Activated naive CD8-positive, alpha-beta T cell treated with anti-CD3 and anti-CD28 coated beads for 36 hours (primary cell): ENCODE results near the gene RBM8A. TPM values are rescaled to one million over a fixed set of nuclear protein-coding genes. Genes with fewer than 3 reads are reported as not detected.
A peak's percentile ranks its signal among the peaks of the same experiment; 100 is the strongest.

Experiments
- DNase-seq: peaks from one replicate; pipeline ENCODE4 v3.0.0; 2021
- H3K27ac Mint-ChIP-seq: one replicate; pipeline ENCODE4 v1.8.0; 2022; ENCODE audit warnings: mild to moderate bottlenecking, moderate library complexity, mixed read lengths
- H3K27me3 Mint-ChIP-seq: one replicate; pipeline ENCODE4 v1.8.0; 2022; ENCODE audit warnings: mild to moderate bottlenecking, mixed read lengths
- H3K36me3 Mint-ChIP-seq: one replicate; pipeline ENCODE4 v1.8.0; 2021; ENCODE audit warnings: mild to moderate bottlenecking, mixed read lengths
- H3K4me1 Mint-ChIP-seq: one replicate; pipeline ENCODE4 v1.8.0; 2021; ENCODE audit warnings: mixed read lengths
- H3K4me3 Mint-ChIP-seq: one replicate; pipeline ENCODE4 v1.8.0; 2022; ENCODE audit warnings: mild to moderate bottlenecking, moderate library complexity, mixed read lengths
- H3K9me3 Mint-ChIP-seq: one replicate; pipeline ENCODE4 v1.8.0; 2022; ENCODE audit warnings: mixed read lengths
- total RNA-seq, 2 experiments: library from RNA; stranded (reverse); gene quantifications; one replicate each; pipeline ENCODE4 v1.2.3, GENCODE V29; 2021

RBM8A gene
- total RNA-seq, 2 experiments from 2014 or later, result 345 to 349 TPM

DNA sequence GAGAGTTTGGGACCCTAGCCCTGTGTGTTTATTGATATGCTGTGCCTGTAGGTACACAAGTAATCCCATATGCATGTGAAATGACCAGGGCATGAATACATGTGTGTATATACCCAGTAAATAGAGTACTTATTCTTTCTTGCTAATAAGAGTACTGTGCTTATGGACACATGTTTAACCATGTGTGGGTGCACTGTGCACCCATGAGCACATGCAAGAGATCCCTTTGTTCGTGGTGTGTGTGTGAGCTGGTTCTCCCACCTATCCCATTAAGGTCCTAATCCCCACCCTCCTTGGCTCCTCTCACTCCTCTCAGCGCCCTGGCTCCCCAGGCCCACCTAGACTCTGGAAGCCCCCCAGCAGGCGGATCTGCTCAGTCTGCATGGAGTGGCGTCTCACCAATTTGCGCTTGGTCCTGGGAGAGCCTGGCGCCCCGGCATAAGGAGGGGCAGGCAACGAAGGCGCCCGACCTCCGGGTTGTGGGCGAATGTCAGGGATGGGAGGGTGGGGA lies 32.7 kb upstream of the RBM8A start:
- peaks cover 16% of the 10 kb centered on the region for H3K36me3 Mint-ChIP-seq
- peak overlapping the region; percentile 89 for H3K4me3 Mint-ChIP-seq
- H3K4me1 Mint-ChIP-seq, result peaks cover 56% of the 10 kb centered on the region
- H3K27me3 Mint-ChIP-seq, result no peaks in the 10 kb centered on the region
- no peaks in the 10 kb centered on the region for H3K9me3 Mint-ChIP-seq
- no peak for DNase-seq
- peak overlapping the region; percentile 68 for H3K27ac Mint-ChIP-seq

DNA sequence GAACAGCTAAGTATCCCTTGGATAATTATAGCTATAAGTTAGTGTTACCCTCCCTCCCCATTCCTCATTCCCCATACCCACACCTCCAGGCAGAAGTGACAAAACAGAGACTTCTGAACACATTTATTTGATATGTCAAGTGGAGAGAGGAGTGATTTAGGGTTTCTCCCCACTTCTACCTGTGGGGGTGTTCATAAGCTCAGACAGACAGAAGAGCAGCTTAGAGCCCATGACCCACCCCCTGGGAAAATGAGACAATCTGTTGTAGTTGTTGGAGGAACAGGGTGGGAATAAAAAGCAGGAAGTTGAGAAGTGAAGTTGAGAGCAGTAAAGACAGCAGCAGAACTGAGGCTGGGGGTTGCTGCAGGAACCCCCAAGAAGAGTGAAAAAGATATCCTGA lies 32.0 kb upstream of the RBM8A start:
- peak overlapping the region; percentile 47 for H3K27ac Mint-ChIP-seq

DNA sequence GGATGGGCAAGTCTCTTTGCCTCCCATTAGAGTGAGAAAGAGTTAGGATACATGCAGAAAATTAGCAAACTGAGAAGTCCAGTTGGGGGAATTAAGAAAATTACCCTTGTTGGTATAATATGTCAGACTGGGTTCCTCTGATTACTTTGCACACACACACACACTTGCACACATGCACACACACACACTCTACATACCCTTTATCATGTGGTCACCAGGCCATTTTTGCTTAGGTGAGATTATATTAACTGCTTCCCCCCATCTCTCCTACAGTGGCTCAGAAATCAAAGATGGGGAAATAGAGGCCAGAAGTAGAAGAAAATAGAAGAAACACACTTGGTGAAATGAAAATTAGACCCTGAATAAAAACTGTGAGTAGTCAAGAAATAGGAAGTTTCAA lies 31.4 kb upstream of the RBM8A start:
- H3K36me3 Mint-ChIP-seq, result peaks cover 21% of the 10 kb centered on the region
- peak overlapping the region; percentile 36 for H3K27ac Mint-ChIP-seq
- H3K27me3 Mint-ChIP-seq, result no peaks in the 10 kb centered on the region
- H3K4me3 Mint-ChIP-seq, result no peak overlapping the region
- H3K4me1 Mint-ChIP-seq, result peaks cover 63% of the 10 kb centered on the region
- DNase-seq, result no peak
- no peaks in the 10 kb centered on the region for H3K9me3 Mint-ChIP-seq

More for the DNA sequence above, 32.0 kb upstream of the RBM8A start:
- Mint-ChIP-seq H3K4me3 (peak overlapping the region; percentile 14), H3K4me1 (peaks cover 60% of the 10 kb centered on the region), H3K9me3 (no peaks in the 10 kb centered on the region), H3K27me3 (no peaks in the 10 kb centered on the region), H3K36me3 (peaks cover 18% of the 10 kb centered on the region)
- DNase-seq, result no peak

DNA sequence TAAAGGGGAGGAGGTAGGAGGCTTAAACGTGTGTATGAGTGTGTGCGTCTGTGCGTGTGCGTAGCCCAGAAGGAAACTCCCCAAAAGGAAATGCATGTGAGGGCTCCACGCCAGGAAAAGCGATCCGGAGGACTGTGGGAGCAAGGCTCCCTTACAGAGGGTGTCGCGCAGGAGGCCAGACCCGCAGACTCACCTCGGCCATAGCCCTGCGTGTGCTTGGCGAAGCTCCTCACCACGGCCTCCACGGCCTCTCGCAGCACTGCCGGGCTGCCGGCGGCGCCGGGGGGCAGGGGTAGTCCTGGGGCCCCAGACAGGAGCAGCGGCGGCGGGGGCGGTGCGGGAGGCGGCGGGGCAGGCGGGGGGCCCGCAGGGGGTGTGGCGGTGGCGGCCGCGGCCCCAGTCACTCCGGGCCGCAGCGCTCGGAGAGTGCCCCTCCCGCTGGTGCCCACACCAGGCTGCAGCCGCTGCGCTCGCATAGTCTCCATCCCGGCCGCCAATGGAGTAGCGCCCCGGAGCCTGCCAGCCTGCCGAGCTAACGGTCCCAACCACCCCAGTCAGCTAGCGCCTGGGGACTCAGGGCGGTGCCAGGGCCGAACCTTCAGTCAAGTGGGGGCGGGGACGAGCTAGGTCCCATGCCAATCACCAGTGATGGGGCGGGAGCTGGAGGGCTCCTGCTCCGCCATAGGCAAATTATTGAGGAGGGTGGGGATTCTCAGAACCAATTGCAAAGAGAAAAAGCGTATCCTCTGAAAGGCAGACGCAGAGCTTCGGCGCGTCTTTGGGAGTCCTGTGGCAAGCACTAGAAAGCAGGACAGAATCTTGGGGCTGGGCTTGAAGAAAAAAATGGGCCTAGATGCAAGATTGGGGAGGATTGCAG lies 30.4 kb upstream of the RBM8A start, which contains the start of gene LIX1L:
Gene LIX1L (minus strand): TSS at position 575 of the 877 bp plus-strand sequence. CDS start 90 bp downstream, at position 485.
- Mint-ChIP-seq H3K4me1 (peaks cover 56% of the 10 kb centered on the region), H3K27me3 (no peaks in the 10 kb centered on the region), H3K9me3 (no peaks in the 10 kb centered on the region), H3K4me3 (peak within 1 kb of the TSS; percentile 97), H3K27ac (peak within 1 kb of the TSS; percentile 92), H3K36me3 (peaks cover 22% of the 10 kb centered on the region)
- DNase-seq, result peak; percentile 96

DNA sequence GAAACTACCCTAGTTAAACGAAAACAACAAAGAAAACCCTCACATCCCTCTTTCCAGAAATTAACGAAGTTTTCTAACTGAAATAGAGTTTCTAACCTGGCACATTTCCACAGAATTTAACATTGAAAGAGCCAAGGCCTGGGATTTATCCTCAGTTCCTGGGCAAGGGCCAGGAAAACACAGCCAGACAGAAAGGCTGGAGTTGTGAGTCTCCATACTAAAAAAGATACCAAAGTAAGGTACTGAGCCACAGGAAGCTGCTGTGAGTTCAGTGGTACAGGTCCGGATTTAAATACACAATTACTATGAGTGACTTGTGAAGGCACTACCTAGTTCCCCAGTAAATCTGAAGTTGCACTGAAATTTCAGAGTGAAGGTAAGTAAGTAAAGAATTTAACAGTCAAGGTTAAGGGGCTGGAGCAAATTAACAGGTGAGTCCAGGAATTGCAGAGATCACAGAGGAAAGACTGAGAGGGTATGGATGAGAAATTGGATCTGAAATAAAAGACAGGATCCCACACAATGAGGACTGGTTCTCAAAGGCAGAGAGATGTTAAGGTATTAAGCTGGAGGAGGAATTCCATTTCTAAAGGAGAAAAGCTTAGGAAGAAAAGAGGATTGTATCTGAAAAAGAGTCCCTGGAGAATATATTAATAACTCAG lies 29.6 kb upstream of the RBM8A start:
- Mint-ChIP-seq H3K9me3 (no peaks in the 10 kb centered on the region), H3K27me3 (no peaks in the 10 kb centered on the region), H3K27ac (peak overlapping the region; percentile 92), H3K36me3 (peaks cover 22% of the 10 kb centered on the region), H3K4me3 (peak overlapping the region; percentile 97), H3K4me1 (peaks cover 55% of the 10 kb centered on the region)
- no peak for DNase-seq

DNA sequence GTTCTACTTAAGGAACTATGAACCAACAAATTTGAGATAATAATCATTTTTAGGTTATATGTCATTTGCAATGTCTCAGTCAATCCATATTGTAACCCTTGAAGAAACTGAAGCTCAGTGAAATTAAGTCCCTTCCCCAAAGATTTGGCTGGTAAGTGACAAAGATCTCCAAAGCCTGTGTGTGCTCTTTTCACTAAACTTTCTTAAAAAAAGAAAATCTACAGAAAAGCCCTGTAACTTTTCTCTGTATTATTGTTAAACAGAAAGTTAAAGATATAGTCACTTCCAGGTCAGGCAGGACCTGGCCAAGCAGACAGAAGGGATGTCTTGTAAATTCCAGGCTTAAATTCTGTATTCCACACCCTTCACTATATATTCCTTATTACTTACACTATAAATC lies 29.1 kb upstream of the RBM8A start:
- peak overlapping the region; percentile 97 for H3K4me3 Mint-ChIP-seq
- H3K27me3 Mint-ChIP-seq, result no peaks in the 10 kb centered on the region
- peaks cover 19% of the 10 kb centered on the region for H3K36me3 Mint-ChIP-seq
- peak overlapping the region; percentile 92 for H3K27ac Mint-ChIP-seq
- DNase-seq, result no peak
- no peaks in the 10 kb centered on the region for H3K9me3 Mint-ChIP-seq
- H3K4me1 Mint-ChIP-seq, result peaks cover 57% of the 10 kb centered on the region

DNA sequence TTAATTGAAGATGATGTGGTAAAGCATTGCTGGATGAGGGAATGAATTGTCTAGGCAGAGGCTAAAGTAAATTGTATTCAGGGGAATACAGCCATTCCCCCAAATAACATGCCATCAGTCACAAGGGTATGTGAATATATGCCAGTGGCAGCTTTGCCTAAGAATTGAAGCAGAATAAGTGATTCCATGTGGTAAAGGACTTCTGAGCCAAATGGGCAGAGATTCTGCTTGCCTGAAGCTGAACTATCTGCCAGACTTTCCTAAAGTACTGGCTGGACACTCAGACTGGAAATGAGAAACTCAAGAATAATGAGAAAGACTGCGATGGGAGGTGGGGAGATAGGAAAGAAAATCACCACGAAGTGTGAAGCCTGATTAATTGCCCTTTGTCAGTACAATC lies 28.2 kb upstream of the RBM8A start:
- peaks cover 13% of the 10 kb centered on the region for H3K36me3 Mint-ChIP-seq
- no peaks in the 10 kb centered on the region for H3K27me3 Mint-ChIP-seq
- peaks cover 63% of the 10 kb centered on the region for H3K4me1 Mint-ChIP-seq
- H3K9me3 Mint-ChIP-seq, result no peaks in the 10 kb centered on the region
- DNase-seq, result no peak
- H3K4me3 Mint-ChIP-seq, result peak overlapping the region; percentile 4
- no peak overlapping the region for H3K27ac Mint-ChIP-seq

DNA sequence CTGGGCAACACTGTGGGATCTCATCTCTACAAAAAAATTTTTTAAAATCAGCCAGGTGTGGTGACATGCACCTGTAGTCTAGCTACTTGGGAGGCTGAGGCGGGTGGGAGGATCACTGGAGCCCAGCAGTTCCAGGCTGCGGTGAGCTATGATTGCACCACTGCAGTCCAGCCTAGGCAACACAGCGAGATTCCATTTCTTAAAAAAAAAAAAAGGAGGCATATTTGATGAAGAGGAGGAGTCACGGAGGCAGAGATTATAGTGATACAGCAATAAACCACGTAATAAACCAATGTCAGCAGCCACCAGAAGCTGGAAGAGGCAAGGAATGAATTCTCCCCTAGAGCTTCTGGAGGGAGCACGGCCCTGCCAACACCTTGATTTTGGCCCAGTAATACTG lies 26.6 kb upstream of the RBM8A start:
- no peak overlapping the region for H3K4me3 Mint-ChIP-seq
- H3K9me3 Mint-ChIP-seq, result no peaks in the 10 kb centered on the region
- no peak overlapping the region for H3K27ac Mint-ChIP-seq
- no peaks in the 10 kb centered on the region for H3K27me3 Mint-ChIP-seq
- peaks cover 62% of the 10 kb centered on the region for H3K4me1 Mint-ChIP-seq
- DNase-seq, result no peak
- peaks cover 13% of the 10 kb centered on the region for H3K36me3 Mint-ChIP-seq

DNA sequence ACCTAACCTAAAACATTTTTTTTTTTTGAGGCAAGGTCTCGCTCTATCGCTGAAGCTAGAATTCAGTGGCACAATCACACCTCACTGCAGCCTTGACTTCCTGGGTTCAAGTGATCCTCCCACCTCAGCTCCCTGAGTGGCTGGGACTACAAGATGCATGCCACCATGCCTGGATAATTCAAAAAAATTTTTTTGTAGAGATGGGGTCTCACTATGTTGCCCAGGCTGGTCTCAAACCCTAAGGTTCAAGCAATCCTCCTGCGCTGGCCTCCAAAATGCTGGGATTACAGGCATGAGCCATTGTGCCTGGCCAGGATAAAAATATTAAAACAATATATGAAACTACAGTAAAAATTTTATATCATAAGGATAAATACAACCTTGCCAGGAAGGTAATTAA lies 25.6 kb upstream of the RBM8A start:
- Mint-ChIP-seq H3K36me3 (peaks cover 15% of the 10 kb centered on the region), H3K4me3 (no peak overlapping the region), H3K27ac (no peak overlapping the region), H3K27me3 (no peaks in the 10 kb centered on the region), H3K9me3 (no peaks in the 10 kb centered on the region), H3K4me1 (peaks cover 55% of the 10 kb centered on the region)
- no peak for DNase-seq

DNA sequence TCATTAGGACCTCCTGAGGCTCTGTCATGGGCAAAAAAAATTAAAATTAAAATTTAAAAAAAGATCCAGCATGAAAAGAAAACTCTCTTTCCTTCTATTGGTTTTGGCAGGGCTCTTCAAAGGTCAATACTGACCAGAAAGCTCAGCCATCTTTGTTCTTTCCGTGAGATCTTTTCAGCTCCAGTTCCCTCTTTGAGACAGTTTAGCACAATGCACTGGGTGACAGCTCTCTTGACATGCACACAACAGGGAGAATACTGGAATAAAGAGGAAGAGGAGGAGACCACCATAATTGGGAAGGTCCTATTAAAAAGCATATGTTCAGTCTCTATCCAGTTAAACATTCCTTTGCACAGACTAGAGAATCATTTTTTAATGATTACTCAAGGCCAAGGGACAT lies 24.2 kb upstream of the RBM8A start:
- DNase-seq, result no peak
- Mint-ChIP-seq H3K36me3 (peaks cover 15% of the 10 kb centered on the region), H3K4me3 (no peak overlapping the region), H3K27ac (no peak overlapping the region), H3K9me3 (no peaks in the 10 kb centered on the region), H3K27me3 (no peaks in the 10 kb centered on the region), H3K4me1 (peaks cover 53% of the 10 kb centered on the region)

DNA sequence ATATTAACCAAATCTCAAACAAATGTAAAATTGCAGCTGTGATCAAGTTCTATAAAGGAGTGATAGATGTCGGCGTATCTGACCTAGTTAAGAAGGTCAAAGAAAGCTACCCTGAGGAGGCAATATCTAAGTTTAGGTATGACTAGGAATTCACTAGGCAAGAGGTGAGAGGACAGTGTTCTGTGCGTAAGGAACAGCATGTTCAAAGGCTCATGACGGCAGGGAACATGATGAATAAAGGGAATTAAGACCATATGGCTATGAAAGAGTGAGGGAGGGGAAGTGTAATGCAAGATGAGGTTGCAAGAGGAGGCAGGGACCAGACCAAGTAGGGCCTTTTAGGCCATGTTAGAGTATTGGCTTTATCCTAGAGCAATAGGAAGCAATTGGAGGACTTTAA lies 21.9 kb upstream of the RBM8A start:
- Mint-ChIP-seq H3K9me3 (no peaks in the 10 kb centered on the region), H3K27me3 (no peaks in the 10 kb centered on the region), H3K4me3 (no peak overlapping the region), H3K4me1 (peaks cover 36% of the 10 kb centered on the region), H3K27ac (no peak overlapping the region), H3K36me3 (peaks cover 15% of the 10 kb centered on the region)
- no peak for DNase-seq

DNA sequence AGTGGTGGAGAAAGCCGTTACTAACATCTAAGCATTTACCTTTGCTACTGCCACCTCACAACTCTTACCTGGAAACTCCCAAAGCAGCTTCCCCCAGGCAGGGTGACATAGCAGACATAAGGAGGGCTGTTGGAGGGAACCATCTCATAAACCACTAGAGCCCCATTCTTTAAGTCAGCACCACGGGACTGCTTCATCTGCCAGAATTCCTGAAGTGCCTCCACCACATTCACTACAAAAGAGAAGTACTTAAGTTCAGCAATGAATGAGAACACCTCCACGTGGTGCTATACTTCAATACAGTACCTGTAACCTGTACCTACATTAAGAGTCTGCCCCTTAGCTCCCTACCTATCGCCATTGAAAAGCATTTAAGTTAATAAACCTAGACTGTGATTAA lies 20.3 kb upstream of the RBM8A start:
- Mint-ChIP-seq H3K4me3 (no peak overlapping the region), H3K9me3 (no peaks in the 10 kb centered on the region), H3K4me1 (peaks cover 28% of the 10 kb centered on the region), H3K27me3 (no peaks in the 10 kb centered on the region), H3K36me3 (peaks cover 18% of the 10 kb centered on the region), H3K27ac (no peak overlapping the region)
- no peak for DNase-seq

DNA sequence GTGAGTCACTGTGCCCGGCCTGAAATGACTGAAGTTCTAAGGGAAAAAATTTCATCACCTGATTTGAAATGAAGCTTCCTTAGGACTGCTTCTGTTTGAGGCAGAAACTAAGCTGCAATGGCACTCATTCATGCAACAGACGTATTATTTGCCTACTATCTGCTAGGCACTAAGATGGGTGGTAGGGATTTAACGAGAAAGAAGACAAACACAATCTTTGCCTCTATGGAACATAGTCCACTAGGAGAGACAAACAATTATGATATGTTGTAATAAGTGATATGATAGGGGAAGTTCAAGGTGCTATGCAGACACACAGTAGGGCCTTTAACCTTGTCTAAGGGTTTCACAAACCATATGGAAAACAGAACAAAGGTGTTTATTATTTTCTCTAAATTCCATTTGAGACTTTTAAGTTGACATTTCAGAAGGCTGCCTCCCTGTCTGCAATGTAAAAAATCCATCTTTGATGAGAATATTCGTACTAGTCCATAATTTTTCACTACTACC lies 19.2 kb upstream of the RBM8A start:
- Mint-ChIP-seq H3K27me3 (no peaks in the 10 kb centered on the region), H3K4me1 (peaks cover 24% of the 10 kb centered on the region), H3K36me3 (peaks cover 18% of the 10 kb centered on the region), H3K27ac (no peak overlapping the region), H3K9me3 (no peaks in the 10 kb centered on the region), H3K4me3 (no peak overlapping the region)
- DNase-seq, result no peak

DNA sequence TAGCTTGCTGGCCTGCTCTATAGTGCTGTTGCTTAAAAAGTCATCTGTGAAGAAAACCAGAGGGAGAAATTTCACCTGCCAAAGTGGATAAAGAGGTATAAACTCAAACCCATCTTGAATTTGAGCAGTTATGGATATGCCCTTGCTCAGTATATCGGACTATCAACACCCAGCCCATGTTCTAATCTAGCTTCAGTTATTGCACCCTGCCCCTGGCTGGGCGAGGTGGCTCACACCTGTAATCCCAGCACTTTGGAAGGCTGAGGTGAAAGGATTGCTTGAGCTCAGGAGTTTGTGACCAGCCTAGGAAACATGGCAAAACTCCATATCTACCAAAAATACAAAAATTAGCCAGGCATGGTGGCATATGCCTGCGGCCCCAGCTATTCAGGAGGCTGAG lies 17.2 kb upstream of the RBM8A start:
- H3K27ac Mint-ChIP-seq, result no peak overlapping the region
- H3K4me1 Mint-ChIP-seq, result peaks cover 10% of the 10 kb centered on the region
- H3K27me3 Mint-ChIP-seq, result no peaks in the 10 kb centered on the region
- H3K36me3 Mint-ChIP-seq, result peaks cover 15% of the 10 kb centered on the region
- no peak overlapping the region for H3K4me3 Mint-ChIP-seq
- DNase-seq, result no peak
- H3K9me3 Mint-ChIP-seq, result no peaks in the 10 kb centered on the region

DNA sequence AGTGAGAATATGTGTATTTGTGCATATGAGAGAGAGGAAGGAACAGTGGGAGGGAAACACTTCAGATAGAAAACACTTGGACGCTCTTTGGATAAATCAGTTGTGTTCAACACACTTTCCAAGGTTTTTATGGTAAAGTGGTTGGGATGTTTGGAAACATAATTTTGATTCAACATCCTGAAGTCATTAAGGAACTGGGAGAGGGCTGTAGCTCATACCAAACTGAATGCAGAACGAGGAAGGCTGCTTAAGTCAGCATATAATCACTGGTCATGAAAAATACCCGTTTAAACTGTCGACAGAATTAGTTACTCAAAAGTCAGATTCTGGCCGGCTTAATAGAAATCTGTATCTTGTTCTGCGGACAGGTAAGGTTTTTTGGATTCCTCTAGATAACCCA lies 15.6 kb upstream of the RBM8A start:
- no peak for DNase-seq
- peak overlapping the region; percentile 31 for H3K27ac Mint-ChIP-seq
- H3K9me3 Mint-ChIP-seq, result no peaks in the 10 kb centered on the region
- H3K27me3 Mint-ChIP-seq, result no peaks in the 10 kb centered on the region
- peaks cover 3% of the 10 kb centered on the region for H3K4me1 Mint-ChIP-seq
- peaks cover 12% of the 10 kb centered on the region for H3K36me3 Mint-ChIP-seq
- H3K4me3 Mint-ChIP-seq, result no peak overlapping the region
